DMS79 (cell line): Measurements from ENCODE around the gene CCDC85C.
A peak's percentile ranks its signal among the peaks of the same experiment; 100 is the strongest.

Experiments used
- DNase-seq: peaks from one replicate; lab custom pipeline; 2025; lab: John Stamatoyannopoulos, UW

Gene CCDC85C

DNA sequence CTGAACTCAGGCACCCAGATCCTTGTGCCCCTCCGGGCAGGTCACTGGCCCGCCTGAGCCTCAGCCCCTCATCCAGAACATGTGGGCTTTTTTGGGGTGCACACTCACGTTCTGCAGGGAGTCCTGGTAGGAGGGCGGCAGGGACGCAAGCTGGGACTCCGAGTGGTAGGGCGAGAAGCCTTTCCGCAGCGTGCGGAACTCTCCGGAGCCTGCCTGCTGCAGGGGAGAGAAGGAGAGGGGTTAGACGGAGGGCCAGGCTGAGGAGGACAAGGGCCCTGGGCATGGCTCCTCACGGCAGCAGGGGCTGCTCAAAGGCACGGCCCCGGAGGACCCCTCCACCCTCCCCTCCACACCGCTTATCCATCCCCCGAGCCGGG lies 82.0 kb downstream of the CCDC85C start:
- no peak for DNase-seq

DNA sequence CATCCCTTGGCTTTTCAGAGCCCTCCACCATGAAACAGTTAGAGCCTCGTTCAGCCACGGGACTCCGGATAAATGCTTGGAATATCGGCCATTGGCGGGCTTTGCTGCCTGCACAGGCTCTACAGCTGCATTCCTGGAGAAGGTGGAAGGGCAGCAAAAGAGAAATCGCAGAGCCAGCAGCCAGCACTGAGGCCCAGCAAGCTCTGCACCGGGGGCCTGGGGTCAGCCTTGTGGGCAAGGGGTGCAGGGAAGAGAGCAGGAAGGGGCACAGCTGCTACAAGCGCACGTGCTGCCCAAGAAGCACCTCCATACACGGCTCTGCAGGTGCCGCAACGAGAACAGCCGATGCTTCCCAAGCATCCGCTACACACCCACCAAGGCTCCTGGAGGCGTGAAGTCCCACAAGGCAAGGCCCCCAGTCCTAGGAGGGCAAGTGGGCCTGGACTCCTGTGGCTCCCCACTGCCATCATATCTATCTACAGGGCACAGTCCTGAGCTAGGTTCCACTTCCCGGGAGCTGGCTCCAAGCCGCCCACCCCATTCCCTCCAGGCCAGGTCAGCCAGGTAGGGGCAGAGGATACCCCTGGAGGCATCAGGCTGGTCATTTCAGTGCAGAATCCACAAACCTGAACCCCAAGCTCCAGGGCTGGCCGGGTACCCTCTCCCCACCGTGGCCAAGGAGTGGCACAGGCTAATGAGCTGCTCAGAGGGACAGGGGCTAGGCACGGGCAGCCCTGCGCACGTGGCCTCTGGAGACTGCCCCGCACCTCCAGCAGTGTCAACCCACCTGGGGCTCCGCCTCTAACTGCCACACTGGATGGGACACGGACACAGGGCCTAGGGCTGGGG lies 82.6 kb downstream of the CCDC85C start:
- DNase-seq = no peak

DNA sequence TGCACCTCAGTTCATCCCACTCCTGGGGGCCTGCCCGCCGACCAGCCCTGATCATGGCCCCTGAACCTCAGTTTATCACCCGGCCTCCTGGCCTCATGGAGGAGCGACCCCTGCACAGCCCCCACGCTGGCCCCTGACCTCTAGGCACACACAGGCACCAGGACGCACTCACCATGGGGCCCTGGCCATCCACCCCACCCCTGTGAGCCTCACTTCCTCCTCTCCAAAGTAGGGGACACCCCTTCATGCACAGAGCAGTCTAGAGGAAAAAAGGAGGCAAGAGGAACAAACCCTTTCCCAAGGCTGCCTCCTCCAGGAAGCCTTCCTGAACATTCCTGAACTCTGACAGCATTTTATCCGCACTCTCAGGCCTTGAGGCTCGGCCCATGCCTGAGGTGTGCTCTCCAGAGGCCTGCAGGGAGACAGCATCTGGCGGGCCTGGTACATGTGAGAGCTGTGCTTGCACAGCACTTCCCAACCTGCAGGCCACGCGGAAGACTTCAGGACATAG lies 83.4 kb downstream of the CCDC85C start:
- no peak for DNase-seq

DNA sequence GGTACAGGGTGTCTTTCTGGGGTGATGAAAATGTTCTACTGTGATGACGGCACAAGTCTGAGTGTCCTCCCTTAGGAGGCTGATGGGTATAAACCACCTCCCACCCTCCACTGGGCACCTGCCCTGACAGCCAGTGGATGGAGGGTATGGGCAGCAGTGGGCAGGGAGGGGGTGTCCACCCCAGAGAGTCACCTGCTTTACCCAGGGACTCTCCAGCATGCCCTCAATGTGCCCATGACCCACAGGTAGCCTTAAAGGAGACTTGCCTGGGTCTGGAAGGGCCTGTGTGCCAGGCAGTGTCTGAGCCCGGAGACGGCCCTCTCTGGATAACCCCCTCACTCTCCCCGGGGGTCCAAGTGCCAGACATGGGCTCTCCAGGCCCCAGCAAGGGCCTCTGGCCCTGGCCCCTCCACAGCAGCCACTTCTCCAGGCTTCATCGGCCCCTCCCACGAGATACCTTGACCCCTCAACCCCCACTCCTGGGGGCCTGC lies 84.0 kb downstream of the CCDC85C start:
- DNase-seq = no peak

DNA sequence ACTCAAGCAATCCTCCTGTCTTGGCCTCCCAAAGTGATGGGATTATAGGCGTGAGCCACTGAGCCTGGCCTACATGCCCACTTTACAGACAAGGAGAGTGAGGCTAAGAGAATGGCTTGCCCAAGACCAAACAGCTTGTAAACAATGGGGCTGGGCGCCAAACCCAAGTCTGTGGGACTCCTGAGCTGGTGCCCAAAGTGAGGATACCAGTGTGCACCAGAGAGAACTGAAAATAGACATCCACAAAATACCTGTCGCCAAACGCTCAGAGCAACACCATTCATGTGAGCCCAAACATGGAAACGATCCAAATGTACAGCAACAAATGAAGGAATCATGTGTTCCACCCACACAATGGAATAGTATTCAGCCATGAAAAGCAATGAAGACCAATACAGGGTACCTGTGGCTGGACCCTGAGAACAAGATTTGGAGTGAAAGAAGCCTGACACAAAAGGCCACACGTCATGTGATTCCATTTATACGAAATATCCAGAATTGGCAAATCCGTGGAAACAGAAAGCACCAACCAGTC lies 84.6 kb downstream of the CCDC85C start:
- DNase-seq = no peak

- peak; percentile 55 for DNase-seq
Measured at GRCh38 chr14:99518441-99519346, 85.3 kb downstream of the CCDC85C start.

DNA sequence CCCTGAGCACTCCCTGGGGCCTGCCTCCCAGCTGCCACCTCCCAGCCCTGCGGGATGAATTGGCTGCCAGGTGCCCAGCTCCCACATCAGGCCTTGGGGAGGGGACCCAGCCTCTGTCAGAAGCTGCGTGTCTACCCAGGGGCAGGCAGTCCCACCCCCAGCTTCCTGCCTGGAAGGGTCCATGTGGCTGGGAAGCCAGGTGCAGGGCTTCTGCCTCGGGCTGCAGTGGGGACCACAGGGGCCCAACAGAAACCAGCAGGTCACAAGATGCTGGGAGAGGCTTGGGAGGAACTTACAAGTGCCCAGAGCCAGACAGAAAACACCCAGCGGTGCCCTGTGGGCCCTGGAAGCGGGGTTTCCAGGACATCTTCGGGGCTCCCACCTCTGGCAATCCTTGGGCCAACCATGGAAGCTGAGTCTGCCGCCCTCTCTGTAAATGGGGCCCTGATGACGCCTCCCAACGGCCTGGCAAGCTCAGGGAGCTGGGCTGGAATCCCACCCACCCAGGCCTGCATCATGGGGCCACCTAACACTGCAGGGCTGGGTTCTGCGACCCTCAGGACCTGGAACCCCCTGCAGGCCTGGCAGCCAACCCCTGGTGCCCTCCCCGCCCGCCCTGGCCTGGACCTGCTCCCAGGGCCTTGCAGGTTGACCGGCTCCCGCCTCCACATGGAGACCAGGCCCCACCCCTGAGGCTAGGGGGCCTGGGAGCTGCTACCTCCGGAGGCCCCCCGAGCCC lies 86.2 kb downstream of the CCDC85C start:
- DNase-seq = no peak

DNA sequence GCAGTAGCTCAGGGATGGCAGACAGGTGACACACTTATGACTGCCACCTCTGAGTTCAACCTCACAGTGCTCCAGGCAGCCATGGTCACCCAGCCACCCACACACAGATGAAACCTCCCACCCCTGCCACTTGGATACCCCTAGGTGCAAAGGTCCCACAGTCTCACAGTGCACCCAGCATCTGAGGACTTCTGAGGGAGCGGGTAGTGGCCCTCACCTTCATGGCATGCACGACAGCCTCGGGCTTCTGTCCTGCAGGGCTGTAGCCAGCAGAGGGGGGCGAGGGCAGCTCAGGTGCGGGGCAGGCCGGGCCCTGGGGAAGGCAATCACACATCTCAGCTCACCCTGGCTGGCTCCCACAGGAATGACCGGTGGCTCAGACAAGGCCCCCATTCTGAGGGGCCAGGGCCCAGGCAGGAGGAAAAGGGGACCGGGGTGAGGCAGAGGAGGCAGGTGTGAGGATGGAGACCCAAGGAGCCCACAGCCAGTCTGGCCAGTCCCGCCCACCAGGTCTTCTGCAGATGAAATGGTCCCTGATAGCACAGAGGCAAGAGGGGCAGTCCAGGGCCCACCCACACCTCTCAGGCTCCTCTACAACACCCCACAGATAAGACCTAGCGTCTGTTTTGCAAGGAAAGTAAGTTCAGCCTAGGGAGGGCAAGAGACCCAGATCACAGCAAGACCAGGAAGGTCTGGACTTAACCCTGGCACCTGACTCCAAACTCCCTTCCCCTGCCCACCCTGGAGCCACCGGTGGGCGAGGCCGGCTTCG lies 87.0 kb downstream of the CCDC85C start:
- no peak for DNase-seq

GRCh38 chr14:99516156-99516870 lies 87.7 kb downstream of the CCDC85C start:
- DNase-seq = no peak

GRCh38 chr14:99515301-99516155 lies 88.5 kb downstream of the CCDC85C start:
- no peak for DNase-seq

- DNase-seq = no peak
Measured at GRCh38 chr14:99514552-99515300, 89.3 kb downstream of the CCDC85C start.

GRCh38 chr14:99513946-99514551 lies 90.0 kb downstream of the CCDC85C start:
- no peak for DNase-seq

DNA sequence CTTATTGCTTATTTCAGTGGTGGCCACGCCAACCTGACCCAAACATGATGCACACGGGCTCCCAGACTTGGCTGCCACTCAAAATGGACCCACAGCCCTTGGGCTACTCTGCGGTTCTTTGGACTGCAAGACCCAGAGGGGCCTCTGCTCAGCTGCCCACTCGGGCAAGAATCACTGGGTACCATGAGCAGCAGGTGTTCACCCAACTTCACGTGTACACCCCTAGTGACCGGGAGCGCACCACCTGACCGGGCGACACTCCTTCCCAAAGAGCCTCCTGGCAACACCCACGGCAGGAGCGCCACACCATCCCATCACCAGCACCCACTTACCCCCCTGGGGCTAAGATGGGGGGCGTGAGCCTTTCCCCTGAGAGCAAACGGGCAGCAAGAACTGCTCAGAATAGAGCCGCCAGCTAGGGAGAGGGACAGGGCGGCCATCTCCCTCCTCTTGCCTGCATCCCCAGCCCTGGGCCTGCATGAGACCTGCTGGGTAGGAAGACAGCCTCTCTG lies 90.8 kb downstream of the CCDC85C start:
- no peak for DNase-seq

- DNase-seq = no peak
Measured at GRCh38 chr14:99512571-99513182, 91.3 kb downstream of the CCDC85C start.

DNA sequence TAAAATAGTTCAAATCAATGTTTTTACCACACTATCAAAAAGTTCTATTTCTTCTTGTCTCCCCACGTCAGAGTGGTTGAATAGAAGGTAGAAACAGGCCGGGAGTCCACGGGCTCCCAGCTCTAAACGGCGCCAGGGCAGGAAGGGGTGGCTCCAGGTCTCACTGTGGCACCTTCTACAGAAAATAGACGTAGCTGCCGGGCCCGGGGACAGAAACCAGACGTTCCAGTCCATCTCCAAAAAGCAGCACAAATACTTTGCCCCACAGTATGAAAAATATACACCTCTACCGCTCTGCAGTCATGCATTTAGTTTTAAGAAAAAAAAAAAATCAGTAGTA lies 91.9 kb downstream of the CCDC85C start:
- DNase-seq = no peak

DNA sequence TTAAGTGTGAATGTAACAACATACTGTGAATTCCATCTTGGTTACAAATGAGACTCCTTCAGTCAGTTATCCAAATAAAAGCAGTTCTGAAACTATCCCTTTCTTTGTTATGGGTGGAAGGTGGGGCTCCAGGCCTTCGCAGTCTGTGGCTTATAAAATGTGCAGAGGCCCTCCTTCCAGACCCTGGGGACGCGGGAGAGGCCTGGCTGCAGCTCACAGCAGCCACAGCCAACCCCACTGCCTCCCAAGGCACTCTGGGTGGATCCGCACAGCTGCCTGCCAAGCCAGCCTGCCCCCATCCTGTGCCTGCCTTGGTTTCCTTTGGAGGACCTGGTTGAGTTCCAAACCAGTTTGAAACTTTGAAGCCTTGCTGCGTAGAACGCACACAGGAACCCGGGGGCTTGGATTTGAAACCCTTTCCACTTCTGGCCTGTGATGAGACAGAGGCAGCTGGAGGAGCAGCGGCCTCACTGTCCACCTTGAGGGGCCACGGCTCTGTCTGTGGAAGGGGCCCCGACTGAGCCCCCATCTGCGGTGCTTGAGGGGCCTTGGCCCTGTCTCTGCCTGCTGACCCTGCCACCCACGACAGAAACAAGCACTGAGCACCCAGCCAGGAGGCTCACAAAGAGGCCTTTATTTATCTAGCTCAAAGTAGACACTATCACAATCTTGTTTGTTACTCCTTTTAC lies 92.4 kb downstream of the CCDC85C start:
- no peak for DNase-seq

GRCh38 chr14:99510556-99511139 lies 93.4 kb downstream of the CCDC85C start:
- DNase-seq = no peak
